Peyer's patch (tissue), 4 donors: Measurements from ENCODE around the gene AGBL4. TPM values are rescaled to one million over a fixed set of nuclear protein-coding genes. Genes with fewer than 3 reads are reported as not detected.

Source experiments
- DNase-seq, 3 donors: peaks; one replicate each; pipeline ENCODE4 v3.0.0-alpha.2; 2017 to 2019
- H3K27ac ChIP-seq, 4 donors: fragments of 200-600 bp; sonication (generic); one replicate each; pipeline ENCODE4 v1.5.1; 2016 to 2019
- H3K27me3 ChIP-seq, 2 donors: fragments of 200-600 bp; sonication (generic); one replicate each; pipeline ENCODE4 v1.5.1; 2019
- H3K36me3 ChIP-seq, 3 donors: fragments of 200-600 bp; sonication (generic); one replicate each; pipeline ENCODE4 v1.5.1; 2016 to 2019
- H3K4me1 ChIP-seq, 4 donors: fragments of 200-600 bp; sonication (generic); one replicate each; pipeline ENCODE4 v1.5.1; 2016 to 2019
- H3K4me3 ChIP-seq, 4 donors: fragments of 200-600 bp; sonication (generic); 1 replicate in 3 of 4; 2 replicates in 1 of 4; pipeline ENCODE4 v1.5.1; 2016 to 2019; ENCODE audit warnings: mild to moderate bottlenecking in 1 of 4
- H3K9me3 ChIP-seq, 4 donors: fragments of 200-600 bp; sonication (generic); one replicate each; pipeline ENCODE4 v1.5.1; 2016 to 2019; ENCODE audit warnings: mild to moderate bottlenecking in 1 of 4
- CTCF ChIP-seq, 6 experiments: fragments of 450-650 bp in 4 of 6; fragments of 200-600 bp in 2 of 6; sonication (generic) in 1 of 6; IDR thresholded peaks; one replicate each; pipeline ENCODE4 v1.5.1; 2017 to 2019; ENCODE audit warnings: antibody characterized with exemption in 6 of 6, mild to moderate bottlenecking in 3 of 6, moderate library complexity in 1 of 6
- POLR2A ChIP-seq, 2 donors: fragments of 450-650 bp; IDR thresholded peaks; one replicate each; pipeline ENCODE4 v1.5.1; 2017; ENCODE audit warnings: antibody characterized with exemption in 2 of 2, mild to moderate bottlenecking in 2 of 2, moderate library complexity in 2 of 2
- total RNA-seq, 4 donors: library from RNA; depleted of rRNA; stranded (reverse); fragments of >200 nt; gene quantifications; one replicate each; pipeline ENCODE4 v1.1.0, GENCODE V29; 2016

The AGBL4 gene
- total RNA-seq, 4 donors from 2014 or later, result 2.5 TPM; not detected in 3

GRCh38 chr1:48652334-48652733 lies 1371.4 kb downstream of the AGBL4 start:
- TF ChIP-seq CTCF (IDR thresholded peaks at IDR 0.05) (no peak), POLR2A (IDR thresholded peaks at IDR 0.05) (no peak)
- Histone ChIP-seq H3K27ac (no peak overlapping the region), H3K4me1 (no peaks in the 10 kb centered on the region)

GRCh38 chr1:48649880-48650279 lies 1373.9 kb downstream of the AGBL4 start:
- Histone ChIP-seq H3K4me3 (no peak overlapping the region), H3K27me3 (no peaks in the 10 kb centered on the region), H3K27ac (no peak overlapping the region), H3K4me1 (no peaks in the 10 kb centered on the region), H3K36me3 (no peaks in the 10 kb centered on the region), H3K9me3 (no peaks in the 10 kb centered on the region)
- no peak for DNase-seq
- TF ChIP-seq CTCF (IDR thresholded peaks at IDR 0.05) (no peak), POLR2A (IDR thresholded peaks at IDR 0.05) (no peak)

More at GRCh38 chr1:48652334-48652733, 1371.4 kb downstream of the AGBL4 start:
- H3K4me3 ChIP-seq, result no peak overlapping the region
- no peaks in the 10 kb centered on the region for H3K36me3 ChIP-seq
- no peak for DNase-seq
- no peaks in the 10 kb centered on the region for H3K9me3 ChIP-seq
- H3K27me3 ChIP-seq, result no peaks in the 10 kb centered on the region

GRCh38 chr1:48645883-48646282 lies 1377.9 kb downstream of the AGBL4 start:
- no peak for TF ChIP-seq CTCF (IDR thresholded peaks at IDR 0.05)
- no peak for TF ChIP-seq POLR2A (IDR thresholded peaks at IDR 0.05)
- Histone ChIP-seq H3K9me3 (no peaks in the 10 kb centered on the region), H3K4me1 (no peaks in the 10 kb centered on the region), H3K27ac (no peak overlapping the region), H3K4me3 (no peak overlapping the region), H3K27me3 (no peaks in the 10 kb centered on the region), H3K36me3 (no peaks in the 10 kb centered on the region)
- DNase-seq, result no peak

- no peak overlapping the region for H3K4me3 ChIP-seq
- DNase-seq, result no peak
- H3K27me3 ChIP-seq, result no peaks in the 10 kb centered on the region
- no peaks in the 10 kb centered on the region for H3K9me3 ChIP-seq
- no peak overlapping the region for H3K27ac ChIP-seq
- TF ChIP-seq POLR2A (IDR thresholded peaks at IDR 0.05) (no peak), CTCF (IDR thresholded peaks at IDR 0.05) (no peak)
- H3K36me3 ChIP-seq, result no peaks in the 10 kb centered on the region
- H3K4me1 ChIP-seq, result no peaks in the 10 kb centered on the region
Observed at GRCh38 chr1:48644905-48645605, 1378.7 kb downstream of the AGBL4 start.

- H3K36me3 ChIP-seq, result no peaks in the 10 kb centered on the region
- DNase-seq, result no peak
- H3K27ac ChIP-seq, result no peak overlapping the region
- no peak overlapping the region for H3K4me3 ChIP-seq
- H3K4me1 ChIP-seq, result no peaks in the 10 kb centered on the region
- TF ChIP-seq CTCF (IDR thresholded peaks at IDR 0.05), result no peak
- no peak for TF ChIP-seq POLR2A (IDR thresholded peaks at IDR 0.05)
- no peaks in the 10 kb centered on the region for H3K9me3 ChIP-seq
- no peaks in the 10 kb centered on the region for H3K27me3 ChIP-seq
Observed at GRCh38 chr1:48644190-48644900, 1379.4 kb downstream of the AGBL4 start.
